GM19193 (cell line): ENCODE measurements around the gene NRL.

Experiments
- POLR2A ChIP-seq: IDR thresholded peaks from 4 replicates; pipeline ENCODE4 v1.6.1; 2011; ENCODE audit not compliant: insufficient read depth, insufficient read length; ENCODE audit errors: extremely low read depth

The NRL gene

GRCh38 chr14:24087004-24087403 lies 27.7 kb downstream of the NRL start:
- no peak for TF ChIP-seq POLR2A

- TF ChIP-seq POLR2A = no peak
Observed at GRCh38 chr14:24086193-24086955, 28.4 kb downstream of the NRL start.

- TF ChIP-seq POLR2A = no peak
Observed at GRCh38 chr14:24085215-24085614, 29.5 kb downstream of the NRL start.

GRCh38 chr14:24084440-24084839 lies 30.3 kb downstream of the NRL start:
- no peak for TF ChIP-seq POLR2A

- TF ChIP-seq POLR2A = no peak
Observed at GRCh38 chr14:24083462-24083861, 31.3 kb downstream of the NRL start.

GRCh38 chr14:24082411-24083080 lies 32.2 kb downstream of the NRL start:
- TF ChIP-seq POLR2A = no peak

- no peak for TF ChIP-seq POLR2A
Observed at GRCh38 chr14:24081739-24082211, 33.0 kb downstream of the NRL start.

- TF ChIP-seq POLR2A = peak; percentile 57
Observed at GRCh38 chr14:24080888-24081738, 33.6 kb downstream of the NRL start.

- no peak for TF ChIP-seq POLR2A
Observed at GRCh38 chr14:24080142-24080530, 34.6 kb downstream of the NRL start.

- TF ChIP-seq POLR2A = no peak
Observed at GRCh38 chr14:24079491-24080141, 35.1 kb downstream of the NRL start.

- TF ChIP-seq POLR2A = no peak
Observed at GRCh38 chr14:24078146-24078545, 36.6 kb downstream of the NRL start.

GRCh38 chr14:24077086-24077485 lies 37.7 kb downstream of the NRL start:
- TF ChIP-seq POLR2A = no peak

GRCh38 chr14:24076302-24076601 lies 38.5 kb downstream of the NRL start:
- TF ChIP-seq POLR2A = no peak

- TF ChIP-seq POLR2A = no peak
Observed at GRCh38 chr14:24075485-24076301, 39.1 kb downstream of the NRL start.

GRCh38 chr14:24074625-24075484 lies 39.9 kb downstream of the NRL start:
- TF ChIP-seq POLR2A = no peak
